Osteocyte (in vitro differentiated cells): ENCODE results near the gene TUBB4A. TPM values are rescaled to one million over a fixed set of nuclear protein-coding genes. Genes with fewer than 3 reads are reported as not detected.

Experiments
- DNase-seq: peaks from one replicate; pipeline ENCODE4 v3.0.0; 2021; ENCODE audit warnings: mixed read lengths; ENCODE audit not compliant: unreplicated experiment; ENCODE audit errors: extremely low spot score
- H3K27ac Mint-ChIP-seq: one replicate; pipeline ENCODE4 v1.8.0; 2021; ENCODE audit warnings: mild to moderate bottlenecking, mixed read lengths; ENCODE audit not compliant: unreplicated experiment
- H3K27me3 Mint-ChIP-seq: one replicate; pipeline ENCODE4 v1.8.0; 2021; ENCODE audit warnings: mixed read lengths; ENCODE audit not compliant: unreplicated experiment
- H3K36me3 Mint-ChIP-seq: one replicate; pipeline ENCODE4 v1.8.0; 2021; ENCODE audit warnings: mixed read lengths; ENCODE audit not compliant: unreplicated experiment
- H3K4me1 Mint-ChIP-seq: one replicate; pipeline ENCODE4 v1.8.0; 2021; ENCODE audit warnings: mixed read lengths; ENCODE audit not compliant: unreplicated experiment
- H3K4me3 Mint-ChIP-seq: one replicate; pipeline ENCODE4 v1.8.0; 2021; ENCODE audit warnings: mild to moderate bottlenecking, moderate library complexity, mixed read lengths; ENCODE audit not compliant: unreplicated experiment
- H3K9me3 Mint-ChIP-seq: one replicate; pipeline ENCODE4 v1.8.0; 2021; ENCODE audit warnings: mixed read lengths; ENCODE audit not compliant: unreplicated experiment
- CTCF ChIP-seq: fragments of 200-600 bp; sonication (generic); IDR thresholded peaks from 2 replicates; pipeline ENCODE4 v1.5.0; 2021; ENCODE audit warnings: antibody characterized with exemption, mild to moderate bottlenecking, moderate library complexity
- total RNA-seq: library from RNA; stranded (reverse); gene quantifications from 2 replicates; pipeline ENCODE4 v1.2.1, GENCODE V29; 2021

The TUBB4A gene
- total RNA-seq, 1 donor from 2014 or later, result not detected

- no peak for TF ChIP-seq CTCF
- no peak for DNase-seq
- Mint-ChIP-seq H3K4me3 (no peak overlapping the region), H3K4me1 (no peaks in the 10 kb centered on the region), H3K27me3 (no peaks in the 10 kb centered on the region), H3K27ac (no peak overlapping the region), H3K36me3 (no peaks in the 10 kb centered on the region), H3K9me3 (peaks cover 3% of the 10 kb centered on the region)
Observed at GRCh38 chr19:6539514-6539913, 37.4 kb upstream of the TUBB4A start.

DNA sequence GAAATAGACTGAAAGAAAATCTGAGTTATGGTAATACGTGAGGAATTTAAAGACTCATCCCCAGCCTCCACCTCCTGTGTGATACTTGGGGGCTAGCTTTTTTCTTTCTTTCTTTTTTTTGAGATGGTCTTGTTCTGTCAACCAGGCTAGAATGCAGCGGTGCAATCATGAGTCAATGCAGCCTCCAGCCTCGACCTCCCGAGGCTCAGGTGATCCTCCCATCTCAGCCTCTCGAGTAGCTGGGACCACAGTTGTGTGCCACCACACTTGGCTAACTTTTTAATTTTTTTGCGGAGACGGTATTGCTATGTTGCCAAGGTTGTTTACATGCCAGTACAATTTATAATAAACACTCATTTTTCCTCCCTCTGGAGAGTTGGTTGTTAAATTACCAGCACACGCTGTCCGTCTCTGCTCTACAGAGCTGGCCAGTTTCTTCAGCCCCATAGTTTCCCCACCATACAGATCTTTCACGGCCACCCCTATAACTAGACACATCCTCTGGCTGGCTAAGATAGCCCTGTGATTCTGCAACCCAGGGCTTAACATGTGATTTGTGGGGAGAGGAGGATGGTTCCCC lies 33.5 kb upstream of the TUBB4A start:
- Mint-ChIP-seq H3K4me1 (peaks cover 14% of the 10 kb centered on the region), H3K9me3 (peaks cover 3% of the 10 kb centered on the region), H3K36me3 (no peaks in the 10 kb centered on the region), H3K27ac (no peak overlapping the region), H3K27me3 (peaks cover 12% of the 10 kb centered on the region), H3K4me3 (no peak overlapping the region)
- no peak for DNase-seq
- no peak for TF ChIP-seq CTCF

DNA sequence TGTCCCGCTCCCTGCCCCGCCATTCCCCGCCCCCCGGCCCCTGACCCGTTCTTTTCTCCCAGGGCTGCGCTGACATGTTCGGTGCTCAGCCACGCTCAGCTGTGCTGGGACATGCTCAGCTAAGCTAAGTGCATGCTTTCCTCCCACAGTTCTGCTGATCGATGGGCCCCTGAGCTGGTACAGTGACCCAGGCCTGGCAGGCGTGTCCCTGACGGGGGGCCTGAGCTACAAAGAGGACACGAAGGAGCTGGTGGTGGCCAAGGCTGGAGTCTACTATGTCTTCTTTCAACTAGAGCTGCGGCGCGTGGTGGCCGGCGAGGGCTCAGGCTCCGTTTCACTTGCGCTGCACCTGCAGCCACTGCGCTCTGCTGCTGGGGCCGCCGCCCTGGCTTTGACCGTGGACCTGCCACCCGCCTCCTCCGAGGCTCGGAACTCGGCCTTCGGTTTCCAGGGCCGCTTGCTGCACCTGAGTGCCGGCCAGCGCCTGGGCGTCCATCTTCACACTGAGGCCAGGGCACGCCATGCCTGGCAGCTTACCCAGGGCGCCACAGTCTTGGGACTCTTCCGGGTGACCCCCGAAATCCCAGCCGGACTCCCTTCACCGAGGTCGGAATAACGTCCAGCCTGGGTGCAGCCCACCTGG lies 32.5 kb upstream of the TUBB4A start:
- H3K36me3 Mint-ChIP-seq, result no peaks in the 10 kb centered on the region
- H3K27me3 Mint-ChIP-seq, result peaks cover 12% of the 10 kb centered on the region
- H3K27ac Mint-ChIP-seq, result no peak overlapping the region
- H3K4me3 Mint-ChIP-seq, result no peak overlapping the region
- peak; percentile 83 for DNase-seq
- H3K9me3 Mint-ChIP-seq, result peaks cover 3% of the 10 kb centered on the region
- H3K4me1 Mint-ChIP-seq, result peaks cover 22% of the 10 kb centered on the region
- no peak for TF ChIP-seq CTCF

- Mint-ChIP-seq H3K27me3 (peaks cover 12% of the 10 kb centered on the region), H3K36me3 (no peaks in the 10 kb centered on the region), H3K9me3 (peaks cover 3% of the 10 kb centered on the region), H3K4me1 (peaks cover 24% of the 10 kb centered on the region), H3K27ac (no peak overlapping the region), H3K4me3 (no peak overlapping the region)
- DNase-seq, result no peak
- no peak for TF ChIP-seq CTCF
Observed at GRCh38 chr19:6533746-6534418, 31.8 kb upstream of the TUBB4A start.

DNA sequence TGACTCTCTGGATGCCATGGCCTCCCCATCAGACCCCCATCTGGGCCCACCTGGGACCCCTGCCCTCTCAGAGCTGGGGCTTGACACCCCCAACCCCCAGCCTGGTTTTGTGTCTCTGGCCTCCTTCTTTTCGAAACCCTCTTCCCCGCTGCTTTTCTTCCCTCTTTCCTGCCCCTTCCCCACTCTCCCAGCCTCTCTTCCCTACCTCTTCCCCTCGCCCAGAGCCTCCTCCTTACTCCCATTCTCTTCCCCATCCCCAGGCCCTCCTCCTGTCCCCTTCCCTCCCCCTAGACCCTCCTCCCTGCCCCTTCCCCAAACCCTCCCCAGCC lies 30.9 kb upstream of the TUBB4A start:
- no peak for TF ChIP-seq CTCF
- no peaks in the 10 kb centered on the region for H3K36me3 Mint-ChIP-seq
- no peak overlapping the region for H3K4me3 Mint-ChIP-seq
- H3K27me3 Mint-ChIP-seq, result peaks cover 12% of the 10 kb centered on the region
- no peak for DNase-seq
- peaks cover 24% of the 10 kb centered on the region for H3K4me1 Mint-ChIP-seq
- no peak overlapping the region for H3K27ac Mint-ChIP-seq
- H3K9me3 Mint-ChIP-seq, result peaks cover 3% of the 10 kb centered on the region
